Jurkat, Clone E6-1 (cell line): ENCODE measurements around the gene BICDL1.
"Not testable (repeated sequence)": the region's sequence is repeated elsewhere in the genome, so short reads cannot be mapped to it uniquely, and the experiment has no call there.

Source experiments
- DNase-seq: peaks from one replicate; pipeline ENCODE4 v3.0.0-alpha.2; 2011; ENCODE audit warnings: low read depth, low spot score
- H3K4me3 ChIP-seq: 2 replicates; pipeline ENCODE4 v1.5.1; 2011; ENCODE audit warnings: mild to moderate bottlenecking, low read length, control low read depth, moderate library complexity

Gene BICDL1

GRCh38 chr12:120041386-120042231, 52.6 kb downstream of the BICDL1 start:
- no peak overlapping the region for H3K4me3 ChIP-seq
- DNase-seq: no peak

- DNase-seq, H3K4me3 ChIP-seq: not testable (repeated sequence)
Measured at GRCh38 chr12:120045367-120045766, 56.3 kb downstream of the BICDL1 start.

- H3K4me3 ChIP-seq: no peak overlapping the region
- no peak for DNase-seq
Measured at GRCh38 chr12:120047072-120047471, 58.0 kb downstream of the BICDL1 start.

GRCh38 chr12:120048263-120048662, 59.2 kb downstream of the BICDL1 start:
- no peak for DNase-seq
- H3K4me3 ChIP-seq: no peak overlapping the region

GRCh38 chr12:120049426-120049825, 60.4 kb downstream of the BICDL1 start:
- no peak for DNase-seq
- H3K4me3 ChIP-seq: no peak overlapping the region

GRCh38 chr12:120051535-120051934, 62.5 kb downstream of the BICDL1 start:
- DNase-seq: no peak

GRCh38 chr12:120054293-120054692, 65.3 kb downstream of the BICDL1 start:
- no peak for DNase-seq
- no peak overlapping the region for H3K4me3 ChIP-seq

More at GRCh38 chr12:120051535-120051934, 62.5 kb downstream of the BICDL1 start:
- no peak overlapping the region for H3K4me3 ChIP-seq

GRCh38 chr12:120055231-120056000, 66.4 kb downstream of the BICDL1 start:
- no peak for DNase-seq
- H3K4me3 ChIP-seq: no peak overlapping the region

GRCh38 chr12:120056739-120057138, 67.7 kb downstream of the BICDL1 start:
- DNase-seq: no peak
- no peak overlapping the region for H3K4me3 ChIP-seq

- DNase-seq: no peak
- no peak overlapping the region for H3K4me3 ChIP-seq
Measured at GRCh38 chr12:120060196-120060595, 71.2 kb downstream of the BICDL1 start.

GRCh38 chr12:120060717-120061116, 71.7 kb downstream of the BICDL1 start:
- DNase-seq: no peak
- H3K4me3 ChIP-seq: no peak overlapping the region

GRCh38 chr12:120061575-120062214, 72.7 kb downstream of the BICDL1 start:
- no peak for DNase-seq
- no peak overlapping the region for H3K4me3 ChIP-seq

- no peak for DNase-seq
- no peak overlapping the region for H3K4me3 ChIP-seq
Measured at GRCh38 chr12:120062976-120063579, 74.0 kb downstream of the BICDL1 start.

GRCh38 chr12:120064054-120064940, 75.3 kb downstream of the BICDL1 start:
- H3K4me3 ChIP-seq: no peak overlapping the region
- DNase-seq: no peak

- DNase-seq: no peak
- H3K4me3 ChIP-seq: no peak overlapping the region
Measured at GRCh38 chr12:120065472-120065871, 76.4 kb downstream of the BICDL1 start.

GRCh38 chr12:120066341-120066740, 77.3 kb downstream of the BICDL1 start:
- no peak for DNase-seq
- H3K4me3 ChIP-seq: no peak overlapping the region

- no peak overlapping the region for H3K4me3 ChIP-seq
- DNase-seq: no peak
Measured at GRCh38 chr12:120067084-120067869, 78.2 kb downstream of the BICDL1 start.

GRCh38 chr12:120067901-120068300, 78.9 kb downstream of the BICDL1 start:
- no peak for DNase-seq
- H3K4me3 ChIP-seq: no peak overlapping the region
